HG02763 (cell line): ENCODE data around the gene ALDH16A1.

Experiments used
- ATAC-seq: cut with Tn5 transposase; IDR thresholded peaks from one replicate; pipeline ENCODE4 v1.9.1; 2021; ENCODE audit warnings: mild to moderate bottlenecking, moderate library complexity; ENCODE audit not compliant: unreplicated experiment

The ALDH16A1 gene

DNA sequence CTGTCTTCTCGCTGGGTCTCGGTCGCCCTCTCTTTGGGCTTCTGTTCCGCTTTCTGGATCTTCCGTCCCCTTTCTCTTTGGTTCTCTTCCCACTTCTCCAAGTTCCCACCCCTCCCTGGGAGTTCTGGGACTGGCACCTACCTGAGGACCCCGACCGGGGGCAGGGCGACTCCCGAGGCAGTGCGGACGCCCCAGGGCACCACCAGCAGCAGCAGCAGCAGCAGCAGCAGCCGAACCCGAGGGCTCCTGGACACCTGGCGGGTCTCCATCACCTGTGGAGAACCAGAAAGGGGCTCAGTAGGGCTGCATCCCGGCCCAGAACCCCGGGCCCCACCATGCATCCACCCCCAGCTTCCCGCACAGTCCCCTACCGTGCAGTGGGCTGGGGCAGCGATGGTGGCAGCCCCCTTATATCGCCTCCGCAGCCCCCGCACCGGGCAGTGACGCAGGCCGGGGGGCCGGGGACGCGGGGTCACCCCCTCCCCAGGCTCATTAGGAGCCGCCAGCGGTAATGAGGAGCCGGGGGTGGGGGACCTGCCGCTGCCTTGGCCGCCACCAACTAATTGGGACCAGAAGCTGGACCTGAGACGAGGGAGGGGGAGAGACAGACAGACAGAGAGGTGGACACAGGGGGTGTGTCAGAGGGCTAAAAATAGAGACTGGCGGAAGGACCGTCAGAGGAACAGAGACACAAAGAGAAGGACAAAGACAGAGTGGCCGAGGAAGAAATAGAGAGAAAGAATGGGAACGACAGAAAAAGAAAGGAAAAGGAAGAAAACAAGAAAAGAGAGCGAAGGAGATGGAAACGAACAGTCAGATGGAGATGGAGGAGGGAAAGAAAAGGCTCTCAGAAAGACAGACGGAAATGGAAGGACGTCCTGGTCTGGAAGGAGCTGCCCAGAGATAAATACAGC, 29.7 kb upstream of the ALDH16A1 start, which contains the start of gene PTH2:
PTH2 (minus strand) TSS at position 371 of the 914 bp plus-strand sequence; CDS start at position 269, 102 bp downstream.
- no peak for ATAC-seq

DNA sequence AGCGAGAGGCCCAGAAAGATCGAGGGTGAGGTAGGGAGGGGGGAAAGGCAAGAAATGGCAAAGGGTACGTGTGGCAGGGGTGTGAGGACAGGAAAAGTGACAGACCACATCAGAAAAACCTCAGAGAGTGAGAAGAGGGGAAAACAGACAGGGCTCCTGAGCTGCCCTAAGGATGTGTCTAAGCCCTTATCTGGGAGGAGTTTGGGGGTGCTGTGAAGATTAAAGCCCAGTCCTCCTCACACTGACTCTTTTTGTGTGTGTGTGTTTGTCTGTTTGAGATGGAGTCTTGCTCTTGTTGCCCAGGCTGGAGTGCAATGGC, 29.1 kb upstream of the ALDH16A1 start:
- ATAC-seq = no peak

DNA sequence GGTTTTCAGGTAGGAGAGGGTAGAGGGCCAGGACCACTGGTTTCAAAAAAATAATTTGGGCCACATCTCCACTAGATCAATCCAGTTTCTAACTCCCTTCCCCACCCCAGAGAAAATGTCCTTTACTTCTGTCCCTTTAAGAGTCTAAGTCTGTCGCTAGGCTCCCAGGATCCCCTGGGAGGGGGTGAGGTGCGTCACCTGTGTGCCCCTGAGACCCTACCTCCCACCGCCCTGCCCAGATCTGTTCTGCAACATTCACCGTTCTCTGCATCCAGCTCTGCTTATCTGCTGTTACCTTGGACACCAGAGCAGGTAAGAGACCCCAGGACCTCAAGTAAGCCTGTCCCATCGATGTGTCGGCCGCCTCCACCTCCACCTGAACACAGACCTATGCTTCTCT, 27.8 kb upstream of the ALDH16A1 start, which contains the start of gene GFY:
GFY (plus strand) TSS at position 211 of the 400 bp plus-strand sequence. CDS start 1,043 bp downstream, outside the sequence.
- no peak for ATAC-seq

DNA sequence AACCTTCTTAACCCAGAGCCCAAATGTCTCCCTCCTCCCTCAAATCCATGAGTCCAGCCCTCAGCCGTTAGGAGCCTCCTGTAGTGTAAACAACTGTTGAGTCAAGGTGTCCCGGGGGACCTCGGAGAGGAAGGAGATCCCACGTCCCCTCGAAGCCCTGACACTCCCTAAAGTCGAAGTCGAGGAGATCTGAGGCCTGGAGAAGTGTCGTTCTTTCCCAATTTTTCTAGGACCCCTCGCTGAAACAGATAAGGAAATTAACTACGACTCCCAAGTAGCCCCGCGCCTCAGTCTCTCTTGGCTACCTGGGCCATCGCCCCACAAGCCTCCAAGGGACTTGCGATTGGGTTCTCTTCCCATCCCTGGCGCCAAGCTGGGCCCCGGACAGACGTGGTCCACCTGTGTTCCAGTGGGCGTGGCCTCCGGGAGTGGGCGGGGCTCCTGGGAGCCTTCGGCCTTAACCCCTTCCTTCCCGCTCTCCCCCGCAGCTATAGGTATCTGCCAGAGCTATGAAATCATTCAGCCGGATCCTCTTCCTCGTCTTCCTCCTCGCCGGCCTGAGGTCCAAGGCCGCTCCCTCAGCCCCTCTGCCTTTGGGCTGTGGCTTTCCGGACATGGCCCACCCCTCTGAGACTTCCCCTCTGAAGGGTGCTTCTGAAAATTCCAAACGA, 27.0 kb upstream of the ALDH16A1 start:
- ATAC-seq = no peak

DNA sequence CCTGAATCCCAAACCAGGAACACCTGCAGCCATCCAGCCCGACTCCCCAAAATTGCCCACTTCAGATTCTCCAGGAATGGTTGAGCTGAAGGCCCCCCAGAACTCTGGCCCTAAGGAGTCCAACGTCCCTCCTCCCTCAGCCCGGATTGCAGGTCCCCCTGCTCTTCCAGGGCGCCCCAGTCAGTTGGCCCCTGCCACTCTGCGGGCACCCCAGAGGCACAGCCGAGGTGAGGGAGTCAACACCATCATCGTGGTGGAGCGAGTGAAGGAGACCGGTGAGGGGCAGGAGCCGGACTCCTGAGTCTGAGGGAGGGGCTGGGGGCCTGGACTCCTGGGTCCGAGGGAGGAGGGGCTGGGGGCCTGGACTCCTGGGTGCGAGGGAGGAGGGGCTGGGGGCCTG, 25.7 kb upstream of the ALDH16A1 start:
- ATAC-seq = no peak

- no peak for ATAC-seq
Observed at GRCh38 chr19:49427855-49428546, 25.0 kb upstream of the ALDH16A1 start.

DNA sequence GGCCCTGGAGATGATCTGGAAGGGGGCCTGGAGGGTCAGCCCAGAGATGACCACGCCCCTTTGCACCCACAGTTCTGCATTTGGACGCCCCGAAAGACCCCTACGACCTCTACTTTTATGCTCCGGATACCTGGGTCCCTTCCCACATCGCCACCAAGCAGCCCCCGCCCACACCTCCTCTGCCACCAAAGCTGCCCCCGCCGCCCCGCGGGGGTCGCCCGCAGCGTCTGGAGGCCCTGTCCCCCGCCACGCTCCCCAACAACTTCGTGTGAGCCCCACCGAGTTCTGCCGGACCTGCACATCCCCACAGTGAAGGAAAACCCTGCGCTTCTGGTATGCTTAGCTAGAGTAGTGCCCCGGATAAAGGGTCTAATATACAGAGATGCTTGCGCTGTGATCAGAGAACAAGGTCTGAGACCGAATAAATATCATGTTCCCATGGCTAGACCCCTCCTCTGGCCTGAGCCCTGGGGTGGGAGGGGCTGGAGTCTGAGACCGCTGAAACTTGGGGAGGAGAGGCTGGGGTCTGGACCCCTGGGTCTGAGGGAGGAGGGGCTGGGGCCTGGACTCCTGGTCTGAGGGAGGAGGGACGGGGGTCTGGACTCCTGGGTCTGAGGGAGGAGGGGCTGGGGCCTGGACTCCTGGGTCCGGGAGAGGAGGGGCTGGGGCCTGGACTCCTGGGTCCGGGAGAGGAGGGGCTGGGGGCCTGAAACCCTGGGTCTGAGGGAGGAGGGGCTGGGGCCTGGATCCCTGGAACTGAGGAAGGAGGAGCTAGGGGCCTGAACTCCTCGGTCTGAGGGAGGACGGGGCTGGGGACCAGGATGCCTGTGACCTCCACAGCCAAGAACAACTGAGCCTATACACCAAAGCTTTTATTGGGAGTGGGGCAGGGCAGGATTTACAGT, 24.2 kb upstream of the ALDH16A1 start:
- ATAC-seq = no peak

DNA sequence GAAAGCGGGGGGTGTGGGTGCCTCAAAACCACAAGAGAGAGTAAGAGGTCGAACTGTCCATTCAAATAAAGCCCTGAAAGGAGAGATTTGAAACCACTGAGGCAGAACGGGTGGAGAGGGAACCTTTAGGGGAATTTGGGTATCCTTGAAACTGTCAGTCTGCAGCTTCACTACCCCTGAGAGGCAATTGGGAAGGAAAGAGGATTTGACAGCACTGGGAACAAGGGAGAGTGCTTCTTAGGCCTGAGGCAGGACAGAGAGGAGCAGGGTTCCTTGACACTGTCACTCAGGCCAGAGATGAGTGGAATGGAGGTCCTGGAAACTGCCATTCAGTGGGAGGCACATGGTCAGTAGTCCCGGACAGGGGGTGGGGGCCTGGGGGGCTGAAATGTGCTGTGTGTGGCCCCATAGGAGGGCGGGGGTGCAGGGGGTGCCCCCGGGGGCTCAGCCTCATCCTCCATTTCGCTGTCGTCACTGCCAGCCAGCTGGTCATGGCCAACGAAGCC, 22.8 kb upstream of the ALDH16A1 start:
- no peak for ATAC-seq

- no peak for ATAC-seq
Observed at GRCh38 chr19:49430678-49431329, 22.2 kb upstream of the ALDH16A1 start.

GRCh38 chr19:49431330-49431749, 21.7 kb upstream of the ALDH16A1 start:
- ATAC-seq = no peak

GRCh38 chr19:49432141-49433073, 20.6 kb upstream of the ALDH16A1 start:
- no peak for ATAC-seq

GRCh38 chr19:49433240-49433901, 19.7 kb upstream of the ALDH16A1 start:
- ATAC-seq = no peak

GRCh38 chr19:49434907-49435583, 18.0 kb upstream of the ALDH16A1 start:
- no peak for ATAC-seq

DNA sequence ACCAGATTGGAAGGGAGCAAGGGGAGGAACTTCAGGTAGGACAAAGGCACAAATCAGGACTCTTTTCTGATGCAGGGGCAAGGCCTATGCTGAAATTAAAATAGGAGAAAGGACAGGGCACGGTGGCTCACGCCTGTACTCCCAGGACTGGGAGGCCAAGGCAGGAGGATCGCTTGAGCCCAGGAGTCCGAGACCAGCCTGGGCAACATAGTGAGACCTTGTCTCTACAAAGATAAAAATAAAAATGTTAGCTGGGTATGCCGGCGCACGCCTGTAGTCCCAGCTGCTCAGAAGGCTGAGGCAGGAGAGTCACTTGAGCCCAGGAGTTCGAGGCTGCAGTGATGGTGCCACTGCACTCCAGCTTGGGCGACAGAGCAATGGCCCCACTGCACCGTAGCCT, 17.4 kb upstream of the ALDH16A1 start:
- ATAC-seq = no peak

- ATAC-seq = no peak
Observed at GRCh38 chr19:49436381-49437017, 16.5 kb upstream of the ALDH16A1 start.

- ATAC-seq = no peak
Observed at GRCh38 chr19:49437231-49437630, 15.8 kb upstream of the ALDH16A1 start.

- no peak for ATAC-seq
Observed at GRCh38 chr19:49438261-49438660, 14.8 kb upstream of the ALDH16A1 start.
